Tibial nerve (tissue), 3 donors: Measurements from ENCODE around the gene URI1.

Source experiments
- POLR2A ChIP-seq, 2 donors: fragments of 450-650 bp; IDR thresholded peaks; one replicate each; pipeline ENCODE4 v1.6.1; 2017; ENCODE audit warnings: antibody characterized with exemption in 2 of 2, mild to moderate bottlenecking in 2 of 2, moderate library complexity in 2 of 2
- TF ChIP-seq, protein P1 (sequence below), 5 experiments: fragments of 200-600 bp in 3 of 5; fragments of 450-650 bp in 2 of 5; sonication (generic) in 3 of 5; IDR thresholded peaks; one replicate each; pipeline ENCODE4 v1.5.1; 2016 to 2019; ENCODE audit warnings: antibody characterized with exemption in 5 of 5, mild to moderate bottlenecking in 3 of 5, moderate library complexity in 2 of 5

DNA sequence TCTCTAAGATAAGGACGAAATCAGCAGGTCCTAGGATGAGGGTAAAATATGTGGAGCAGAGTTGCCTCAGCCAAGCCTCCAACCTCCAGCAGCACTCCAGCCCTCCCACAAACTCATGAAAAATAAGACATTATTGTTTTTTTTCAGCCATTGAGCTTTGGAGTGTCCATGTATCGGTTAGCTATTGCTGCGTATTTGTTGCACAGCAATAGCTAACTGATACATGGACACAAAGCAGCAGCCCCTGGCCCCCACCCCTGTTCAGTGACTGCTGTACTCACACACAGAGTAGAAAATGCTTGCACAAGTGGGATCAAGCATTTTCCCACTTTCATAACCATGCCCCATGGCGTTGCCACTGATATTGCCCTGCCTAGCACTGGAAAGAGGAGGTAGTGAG lies 19.1 kb upstream of the URI1 start:
- TF ChIP-seq POLR2A (IDR thresholded peaks at IDR 0.05): no peak
- TF ChIP-seq, protein P1, sequence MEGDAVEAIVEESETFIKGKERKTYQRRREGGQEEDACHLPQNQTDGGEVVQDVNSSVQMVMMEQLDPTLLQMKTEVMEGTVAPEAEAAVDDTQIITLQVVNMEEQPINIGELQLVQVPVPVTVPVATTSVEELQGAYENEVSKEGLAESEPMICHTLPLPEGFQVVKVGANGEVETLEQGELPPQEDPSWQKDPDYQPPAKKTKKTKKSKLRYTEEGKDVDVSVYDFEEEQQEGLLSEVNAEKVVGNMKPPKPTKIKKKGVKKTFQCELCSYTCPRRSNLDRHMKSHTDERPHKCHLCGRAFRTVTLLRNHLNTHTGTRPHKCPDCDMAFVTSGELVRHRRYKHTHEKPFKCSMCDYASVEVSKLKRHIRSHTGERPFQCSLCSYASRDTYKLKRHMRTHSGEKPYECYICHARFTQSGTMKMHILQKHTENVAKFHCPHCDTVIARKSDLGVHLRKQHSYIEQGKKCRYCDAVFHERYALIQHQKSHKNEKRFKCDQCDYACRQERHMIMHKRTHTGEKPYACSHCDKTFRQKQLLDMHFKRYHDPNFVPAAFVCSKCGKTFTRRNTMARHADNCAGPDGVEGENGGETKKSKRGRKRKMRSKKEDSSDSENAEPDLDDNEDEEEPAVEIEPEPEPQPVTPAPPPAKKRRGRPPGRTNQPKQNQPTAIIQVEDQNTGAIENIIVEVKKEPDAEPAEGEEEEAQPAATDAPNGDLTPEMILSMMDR (IDR thresholded peaks at IDR 0.05): no peak
